ENCODE results near the gene RARRES2.

Gene RARRES2

GRCh38 chr7:150369748-150370501, 28.5 kb upstream of the RARRES2 start:
- H3K4me2 ChIP-seq: peak overlapping the region; percentile 97
- peak overlapping the region; percentile 25 for H3K4me3 ChIP-seq (IDR thresholded peaks at IDR 0.05; ENCODE audit: insufficient read depth, low read depth, low read length)
- no peaks in the 10 kb centered on the region for H3K27me3 ChIP-seq (ENCODE audit: insufficient read depth, low read depth)
- H4K20me1 ChIP-seq (ENCODE audit: insufficient read depth): no peaks in the 10 kb centered on the region
- H3K36me3 ChIP-seq (ENCODE audit: insufficient read depth): peaks cover 23% of the 10 kb centered on the region; the same call in 1 of the 2 replicates
- H3K4me1 ChIP-seq (ENCODE audit: low read depth, poor library complexity, severe bottlenecking): peaks cover 74% of the 10 kb centered on the region
- peak overlapping the region; percentile 100 for H3K27ac ChIP-seq
- no peak for TF ChIP-seq CTCF (conservative IDR thresholded peaks at IDR 0.05; ENCODE audit: low read depth, low read length)
- no peak overlapping the region for H2AFZ ChIP-seq (ENCODE audit: low read depth)
- peaks cover 65% of the 10 kb centered on the region for H3K79me2 ChIP-seq (ENCODE audit: insufficient read depth, low read depth)
- H3K9ac ChIP-seq: peak overlapping the region; percentile 100

GRCh38 chr7:150368884-150369747, 27.7 kb upstream of the RARRES2 start:
- no peaks in the 10 kb centered on the region for H4K20me1 ChIP-seq (ENCODE audit: insufficient read depth)
- TF ChIP-seq CTCF (conservative IDR thresholded peaks at IDR 0.05; ENCODE audit: low read depth, low read length): no peak

DNA sequence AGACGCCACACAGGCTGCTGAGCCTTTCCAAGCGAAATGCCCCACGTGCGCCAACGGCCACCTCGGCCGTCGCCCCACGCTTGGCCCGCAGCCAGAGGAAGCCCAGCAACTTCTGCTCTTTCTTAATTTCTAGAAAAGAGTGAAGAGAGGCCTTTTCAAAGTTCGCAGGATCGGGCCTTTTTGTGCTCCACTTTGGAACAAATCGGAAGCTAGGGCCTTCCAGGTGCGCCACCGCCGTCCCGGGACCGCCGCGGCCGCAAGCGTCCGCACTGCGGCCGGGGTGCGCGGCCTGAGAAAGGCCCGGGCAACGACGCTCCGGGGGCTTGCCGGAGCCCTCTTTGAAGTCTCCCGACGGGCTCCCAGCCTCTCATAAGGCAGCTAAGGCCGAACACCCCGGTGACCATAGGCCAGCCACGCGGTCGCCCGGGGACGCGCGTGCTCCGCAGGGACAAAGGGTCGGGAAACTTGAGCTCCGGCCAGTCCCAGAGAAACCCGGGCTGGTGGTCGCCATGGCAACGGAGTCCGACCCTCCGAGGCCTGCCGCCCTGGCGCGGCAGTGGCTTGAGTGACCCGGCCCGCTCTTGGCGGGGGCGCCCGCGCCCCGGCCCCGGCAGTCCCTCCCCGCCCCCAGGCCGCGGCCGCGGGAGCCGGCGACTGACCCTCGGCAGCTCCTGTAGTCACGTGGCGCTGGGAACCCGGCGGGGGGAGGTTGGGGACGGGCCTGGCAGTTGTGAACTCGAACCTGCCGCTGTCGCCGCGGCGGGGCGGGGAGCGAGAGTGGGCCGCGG, 26.9 kb upstream of the RARRES2 start, which contains the start of gene REPIN1:
Gene REPIN1 (plus strand): TSS at position 727 of the 788 bp plus-strand sequence. CDS start 890 bp downstream, outside the sequence.
- no peaks in the 10 kb centered on the region for H4K20me1 ChIP-seq (ENCODE audit: insufficient read depth)
- H3K4me1 ChIP-seq (ENCODE audit: low read depth, poor library complexity, severe bottlenecking): peaks cover 64% of the 10 kb centered on the region
- peaks cover 49% of the 10 kb centered on the region for H3K79me2 ChIP-seq (ENCODE audit: insufficient read depth, low read depth)
- peak within 1 kb of the TSS; percentile 97 for H3K4me2 ChIP-seq
- H2AFZ ChIP-seq (ENCODE audit: low read depth): peak within 1 kb of the TSS; percentile 16; the same call in 1 of the 2 replicates
- no peaks in the 10 kb centered on the region for H3K27me3 ChIP-seq (ENCODE audit: insufficient read depth, low read depth)
- H3K27ac ChIP-seq: peak within 1 kb of the TSS; percentile 100
- H3K4me3 ChIP-seq (IDR thresholded peaks at IDR 0.05; ENCODE audit: insufficient read depth, low read depth, low read length): peak within 1 kb of the TSS; percentile 25
- no peak for TF ChIP-seq CTCF (conservative IDR thresholded peaks at IDR 0.05; ENCODE audit: low read depth, low read length)
- H3K36me3 ChIP-seq (ENCODE audit: insufficient read depth): peaks cover 17% of the 10 kb centered on the region; the same call in 1 of the 2 replicates
- peak within 1 kb of the TSS; percentile 100 for H3K9ac ChIP-seq

More at GRCh38 chr7:150368884-150369747, 27.7 kb upstream of the RARRES2 start:
- Histone ChIP-seq H3K9ac (peak overlapping the region; percentile 100), H3K4me3 (IDR thresholded peaks at IDR 0.05; ENCODE audit: insufficient read depth, low read depth, low read length) (peak overlapping the region; percentile 25), H3K79me2 (ENCODE audit: insufficient read depth, low read depth) (peaks cover 57% of the 10 kb centered on the region), H2AFZ (ENCODE audit: low read depth) (no peak overlapping the region), H3K27me3 (ENCODE audit: insufficient read depth, low read depth) (no peaks in the 10 kb centered on the region), H3K36me3 (ENCODE audit: insufficient read depth) (peaks cover 23% of the 10 kb centered on the region; the same call in 1 of the 2 replicates), H3K4me1 (ENCODE audit: low read depth, poor library complexity, severe bottlenecking) (peaks cover 66% of the 10 kb centered on the region), H3K4me2 (peak overlapping the region; percentile 97), H3K27ac (peak overlapping the region; percentile 100)

DNA sequence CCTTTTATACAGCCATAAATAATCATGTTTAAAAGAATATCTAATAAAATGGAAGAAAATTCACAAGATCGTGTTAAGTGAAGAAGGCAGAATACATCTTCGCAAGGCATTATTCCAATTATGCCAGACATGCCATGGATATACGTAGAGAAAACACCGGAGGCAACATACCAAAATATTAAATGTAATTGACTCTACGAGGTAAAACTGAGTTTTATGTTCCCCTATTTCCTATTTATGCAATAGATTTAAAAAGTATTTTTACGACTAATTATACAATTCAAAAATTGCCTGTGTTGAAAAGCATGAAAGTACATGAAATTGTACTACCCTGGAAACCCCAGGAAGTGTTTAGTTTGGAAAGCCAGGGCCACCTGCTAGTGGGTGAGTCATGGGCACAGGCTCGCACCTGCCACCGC, 26.3 kb upstream of the RARRES2 start:
- no peak for TF ChIP-seq CTCF (conservative IDR thresholded peaks at IDR 0.05; ENCODE audit: low read depth, low read length)
- no peaks in the 10 kb centered on the region for H4K20me1 ChIP-seq (ENCODE audit: insufficient read depth)
- H3K9ac ChIP-seq: peak overlapping the region; percentile 100
- no peak overlapping the region for H3K4me3 ChIP-seq (IDR thresholded peaks at IDR 0.05; ENCODE audit: insufficient read depth, low read depth, low read length)
- H3K36me3 ChIP-seq (ENCODE audit: insufficient read depth): peaks cover 15% of the 10 kb centered on the region; the same call in 1 of the 2 replicates
- H2AFZ ChIP-seq (ENCODE audit: low read depth): peak overlapping the region; percentile 16; the same call in 1 of the 2 replicates
- H3K27me3 ChIP-seq (ENCODE audit: insufficient read depth, low read depth): no peaks in the 10 kb centered on the region
- H3K27ac ChIP-seq: peak overlapping the region; percentile 100
- H3K79me2 ChIP-seq (ENCODE audit: insufficient read depth, low read depth): peaks cover 43% of the 10 kb centered on the region
- H3K4me1 ChIP-seq (ENCODE audit: low read depth, poor library complexity, severe bottlenecking): peaks cover 58% of the 10 kb centered on the region
- H3K4me2 ChIP-seq: peak overlapping the region; percentile 97

All from KMS-11 (cell line).